Activated T-helper 9 cell treated with anti-CD3 and anti-CD28 coated beads, Interleukin-2, amount 50 U/mL, for 16 hours (primary cell): ENCODE results near the gene LANCL1.

Experiments
- DNase-seq: peaks from one replicate; pipeline ENCODE4 v3.0.0-alpha.2; 2020; ENCODE audit warnings: low read depth

LANCL1 gene

DNA sequence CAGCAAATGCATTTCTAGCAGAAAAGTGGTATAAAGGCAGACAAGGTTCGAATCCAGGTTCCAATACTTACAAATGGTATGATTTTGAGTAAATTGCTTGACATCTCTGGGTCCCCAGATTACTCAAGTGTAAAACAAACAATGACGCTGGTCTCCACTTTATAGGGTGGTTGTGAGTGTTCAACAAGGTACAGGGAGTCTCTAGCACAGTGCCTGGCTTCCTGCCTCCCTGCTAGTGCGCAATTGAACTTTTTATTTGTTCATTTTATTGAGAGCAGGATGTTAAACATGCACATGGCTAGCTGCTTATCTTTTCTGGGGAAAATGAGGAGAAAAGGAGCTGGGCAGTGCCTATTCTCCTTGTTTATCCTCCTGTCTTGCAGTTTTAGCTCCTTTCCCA is 86.7 kb downstream of the LANCL1 start:
- DNase-seq: no peak

DNA sequence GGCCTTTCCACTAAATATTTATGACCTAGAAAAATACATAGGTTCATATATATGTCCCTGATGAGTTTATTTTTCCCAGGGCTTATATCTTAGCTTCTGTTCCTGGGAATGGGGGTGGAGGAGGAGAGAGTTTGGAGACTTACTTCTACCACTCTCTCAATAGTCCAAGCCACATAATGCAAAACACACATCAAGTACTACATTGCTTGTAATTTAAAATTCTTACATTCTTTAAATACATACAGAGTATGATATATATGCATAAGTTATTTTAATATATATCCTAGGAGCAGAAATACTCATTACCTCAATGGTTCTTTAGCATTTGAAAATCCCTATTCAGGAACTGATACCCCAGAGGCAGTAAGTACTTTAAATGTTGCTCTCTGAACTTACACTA is 88.4 kb downstream of the LANCL1 start:
- DNase-seq: no peak

DNA sequence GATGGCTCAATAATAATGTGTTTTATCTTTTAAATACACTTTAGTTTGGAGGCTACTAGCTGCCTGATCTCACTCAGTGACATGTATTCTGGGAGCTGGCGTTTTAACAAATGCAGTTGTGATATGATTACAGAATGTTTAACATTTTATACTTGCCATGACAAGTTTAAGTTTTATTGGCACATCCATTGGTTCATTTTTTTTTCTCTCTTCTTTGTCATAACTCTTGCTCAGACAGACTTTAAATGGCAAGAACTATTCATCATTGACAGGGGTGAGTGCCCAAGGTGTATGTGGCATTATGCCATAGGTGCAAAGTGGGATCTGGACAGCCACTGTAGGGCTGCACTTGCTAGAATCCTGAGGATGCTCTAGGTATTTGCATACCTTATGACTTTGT is 89.5 kb downstream of the LANCL1 start:
- no peak for DNase-seq
